CD4-positive, alpha-beta T cell (primary cell): Measurements from ENCODE around the gene PDZD4. TPM values are rescaled to one million over a fixed set of nuclear protein-coding genes. Genes with fewer than 3 reads are reported as not detected.

Experiments
- ATAC-seq: fragments of 200-7000 bp; cut with Tn5 transposase; one replicate; pipeline ENCODE4 v1.10.0; 2022; ENCODE audit warnings: mild to moderate bottlenecking; ENCODE audit not compliant: poor library complexity
- CTCF ChIA-PET: fragments of 350-600 bp; sonication (Branson Sonifier 250); formaldehyde crosslinking; loops from one replicate; lab custom pipeline; 2021; ENCODE audit warnings: antibody characterized with exemption, inconsistent platforms; lab: Charles Lee
- POLR2A ChIA-PET: fragments of 350-600 bp; sonication (Branson Sonifier 250); formaldehyde crosslinking; loops from one replicate; lab custom pipeline; 2021; ENCODE audit warnings: antibody characterized with exemption, inconsistent platforms; lab: Charles Lee
- DNase-seq, 14 experiments: peaks; one replicate each; pipeline ENCODE4 v3.0.0-alpha.2; 2013 to 2020; ENCODE audit warnings: mixed read lengths in 2 of 14
- H3K27ac ChIP-seq, 2 donors: one replicate each; pipeline versions ENCODE4 v1.5.1 to v1.7.0; 2013; ENCODE audit warnings: low read length in 2 of 2, low read depth in 1 of 2, mild to moderate bottlenecking in 1 of 2
- H3K27me3 ChIP-seq, 2 experiments: 1 replicate in 1 of 2; 2 replicates in 1 of 2; pipeline versions ENCODE4 v1.6.1 to v1.7.0; 2013; ENCODE audit warnings: low read length in 2 of 2, control low read depth in 1 of 2, mild to moderate bottlenecking in 1 of 2, moderate library complexity in 1 of 2; ENCODE audit not compliant: insufficient read depth in 2 of 2, control insufficient read depth in 1 of 2
- H3K36me3 ChIP-seq: one replicate; pipeline ENCODE4 v1.6.1; 2013; ENCODE audit warnings: low read length, control low read depth; ENCODE audit not compliant: insufficient read depth
- H3K4me1 ChIP-seq: one replicate; pipeline ENCODE4 v1.6.1; 2013; ENCODE audit warnings: low read length, control low read depth; ENCODE audit not compliant: insufficient read depth
- H3K4me3 ChIP-seq: one replicate; pipeline ENCODE4 v1.5.1; 2013; ENCODE audit warnings: mild to moderate bottlenecking, low read length, moderate library complexity
- H3K9me3 ChIP-seq, 2 experiments: 1 replicate in 1 of 2; 2 replicates in 1 of 2; pipeline versions ENCODE4 v1.6.1 to v1.7.0; 2013; ENCODE audit warnings: low read length in 2 of 2, mild to moderate bottlenecking in 2 of 2, control low read depth in 1 of 2, moderate library complexity in 1 of 2; ENCODE audit not compliant: control insufficient read depth in 1 of 2, insufficient read depth in 1 of 2
- H3K27ac Mint-ChIP-seq: one replicate; pipeline ENCODE4 v1.8.0; 2020; ENCODE audit warnings: mixed read lengths
- H3K27me3 Mint-ChIP-seq: one replicate; pipeline ENCODE4 v1.8.0; 2021; ENCODE audit warnings: mixed read lengths
- H3K36me3 Mint-ChIP-seq: one replicate; pipeline ENCODE4 v1.8.0; 2021; ENCODE audit warnings: low read depth, mixed read lengths
- H3K4me1 Mint-ChIP-seq: one replicate; pipeline ENCODE4 v1.8.0; 2021; ENCODE audit warnings: low read depth, mixed read lengths
- H3K4me3 Mint-ChIP-seq: one replicate; pipeline ENCODE4 v1.8.0; 2020; ENCODE audit warnings: mild to moderate bottlenecking, mixed read lengths
- H3K9me3 Mint-ChIP-seq: one replicate; pipeline ENCODE4 v1.8.0; 2020; ENCODE audit warnings: mixed read lengths
- CTCF ChIP-seq: fragments of 200-600 bp; IDR thresholded peaks from one replicate; pipeline ENCODE4 v1.8.0; 2022; ENCODE audit warnings: antibody characterized with exemption, mild to moderate bottlenecking
- intact Hi-C, 2 experiments: fragments of 100-400 bp; cut with DNase I in 1 of 2; cut with micrococcal nuclease in 1 of 2; formaldehyde crosslinking; loops; one replicate each; pipeline versions ENCODE4 v1.15.1 to v1.9.0; 2023 to 2025; cut with DNase I, micrococcal nuclease
- total RNA-seq, 174 experiments: library from RNA in 2 of 174; stranded (reverse) in 2 of 174; gene quantifications; one replicate each; pipeline ENCODE4 v1.2.3 and lab custom pipeline; 2021 to 2026

PDZD4 gene
- total RNA-seq, 2 experiments from 2014 or later: 24.8 to 26.8 TPM

GRCh38 chrX:153768311-153769157 lies 61.8 kb downstream of the PDZD4 start:
- Histone ChIP-seq H3K4me1 (peaks cover 9% of the 10 kb centered on the region), H3K9me3 (no peaks in the 10 kb centered on the region), H3K27me3 (no peaks in the 10 kb centered on the region), H3K36me3 (no peaks in the 10 kb centered on the region), H3K4me3 (no peak overlapping the region), H3K27ac (no peak overlapping the region)
- no peaks in the 10 kb centered on the region for H3K9me3 Mint-ChIP-seq
- ATAC-seq (no peak), DNase-seq (peak in 2 of 14 experiments; percentile 6 to 11)
- CTCF ChIA-PET: no interaction called here
- POLR2A ChIA-PET: no interaction called here
- no peak overlapping the region for H3K27ac Mint-ChIP-seq
- no peaks in the 10 kb centered on the region for H3K36me3 Mint-ChIP-seq
- H3K4me1 Mint-ChIP-seq: peaks cover 4% of the 10 kb centered on the region
- intact Hi-C loops: loop anchor here in 1 of 2 experiments (10.0 kb wide), 1 partner anchor 116 kb away; the partner anchor contains the start of gene L1CAM
- H3K27me3 Mint-ChIP-seq: no peaks in the 10 kb centered on the region
- no peak overlapping the region for H3K4me3 Mint-ChIP-seq
- no peak for TF ChIP-seq CTCF

- no peaks in the 10 kb centered on the region for H3K36me3 ChIP-seq
- H3K27ac Mint-ChIP-seq: no peak overlapping the region
- no peak for ATAC-seq
- H3K9me3 ChIP-seq: no peaks in the 10 kb centered on the region
- no peak overlapping the region for H3K4me3 ChIP-seq
- H3K9me3 Mint-ChIP-seq: no peaks in the 10 kb centered on the region
- H3K27me3 Mint-ChIP-seq: no peaks in the 10 kb centered on the region
- POLR2A ChIA-PET: no interaction called here
- H3K27me3 ChIP-seq: no peaks in the 10 kb centered on the region
- peaks cover 4% of the 10 kb centered on the region for H3K4me1 Mint-ChIP-seq
- CTCF ChIA-PET: no interaction called here
- peaks cover 9% of the 10 kb centered on the region for H3K4me1 ChIP-seq
- no peak overlapping the region for H3K27ac ChIP-seq
- intact Hi-C loops: loop anchor here in 1 of 2 experiments (10.0 kb wide), 1 partner anchor 117 kb away; the partner anchor contains the start of gene L1CAM
- H3K4me3 Mint-ChIP-seq: no peak overlapping the region
- DNase-seq: peak in 2 of 14 experiments; percentile 3 to 8
- H3K36me3 Mint-ChIP-seq: no peaks in the 10 kb centered on the region
- TF ChIP-seq CTCF: no peak
These were observed 62.7 kb downstream of the PDZD4 start for GRCh38 chrX:153767674-153768055.

- no peaks in the 10 kb centered on the region for H3K27me3 ChIP-seq
- peaks cover 4% of the 10 kb centered on the region for H3K4me1 Mint-ChIP-seq
- peaks cover 9% of the 10 kb centered on the region for H3K4me1 ChIP-seq
- no peaks in the 10 kb centered on the region for H3K9me3 ChIP-seq
- no peak for TF ChIP-seq CTCF
- no peak overlapping the region for H3K27ac ChIP-seq
- no peaks in the 10 kb centered on the region for H3K9me3 Mint-ChIP-seq
- ATAC-seq: no peak
- peak in 2 of 14 experiments; percentile 7 to 12 for DNase-seq
- no peaks in the 10 kb centered on the region for H3K36me3 Mint-ChIP-seq
- H3K27me3 Mint-ChIP-seq: no peaks in the 10 kb centered on the region
- POLR2A ChIA-PET: no interaction called here
- no peak overlapping the region for H3K27ac Mint-ChIP-seq
- H3K4me3 ChIP-seq: no peak overlapping the region
- intact Hi-C loops: loop anchor here in 1 of 2 experiments (10.0 kb wide), 1 partner anchor 118 kb away; the partner anchor contains the start of gene L1CAM
- H3K36me3 ChIP-seq: no peaks in the 10 kb centered on the region
- no peak overlapping the region for H3K4me3 Mint-ChIP-seq
- CTCF ChIA-PET: interaction anchor here (1.0 kb wide), 1 partner anchor 180 kb away, joined by 3 read pairs; no protein-coding TSS in a partner anchor
These were observed 63.3 kb downstream of the PDZD4 start for GRCh38 chrX:153766871-153767673.
